Tibial artery (tissue), 4 donors: ENCODE measurements around the gene PTPRN2.

ENCODE experiments used
- DNase-seq, 2 donors: peaks; one replicate each; pipeline ENCODE4 v3.0.0-alpha.2; 2019
- H3K27ac ChIP-seq, 2 donors: fragments of 200-600 bp; sonication (generic) in 1 of 2; 1 replicate in 1 of 2; 2 replicates in 1 of 2; pipeline ENCODE4 v1.5.1; 2018 to 2019; ENCODE audit warnings: mild to moderate bottlenecking in 1 of 2
- H3K27me3 ChIP-seq, 2 donors: fragments of 200-600 bp; sonication (generic) in 1 of 2; one replicate each; pipeline versions ENCODE4 v1.5.1 to v1.6.0; 2016 to 2019
- H3K36me3 ChIP-seq, 3 donors: fragments of 200-600 bp; sonication (generic) in 2 of 3; one replicate each; pipeline ENCODE4 v1.5.1; 2016 to 2019; ENCODE audit warnings: mild to moderate bottlenecking in 2 of 3
- H3K4me1 ChIP-seq, 4 donors: fragments of 200-600 bp; sonication (generic) in 2 of 4; 1 replicate in 3 of 4; 2 replicates in 1 of 4; pipeline ENCODE4 v1.5.1; 2016 to 2019
- H3K4me3 ChIP-seq, 2 donors: fragments of 200-600 bp; sonication (generic) in 1 of 2; 1 replicate in 1 of 2; 2 replicates in 1 of 2; pipeline ENCODE4 v1.5.1; 2018 to 2019; ENCODE audit warnings: mild to moderate bottlenecking in 2 of 2
- H3K9me3 ChIP-seq, 3 donors: fragments of 200-600 bp; sonication (generic) in 1 of 3; one replicate each; pipeline ENCODE4 v1.5.1; 2016 to 2019
- CTCF ChIP-seq, 2 experiments: fragments of 200-600 bp in 1 of 2; fragments of 450-650 bp in 1 of 2; IDR thresholded peaks; one replicate each; pipeline ENCODE4 v1.5.1; 2017 to 2019; ENCODE audit warnings: antibody characterized with exemption in 2 of 2, mild to moderate bottlenecking in 1 of 2, moderate library complexity in 1 of 2
- intact Hi-C: fragments of 100-400 bp; cut with DNase I; formaldehyde crosslinking; loops from one replicate; pipeline ENCODE4 v1.15.0; 2023; ENCODE audit warnings: low total_unique reads

The PTPRN2 gene

GRCh38 chr7:158572000-158572828, 15.4 kb downstream of the PTPRN2 start:
- DNase-seq = no peak
- no peak for TF ChIP-seq CTCF (IDR thresholded peaks at IDR 0.05)
- H3K27ac ChIP-seq = no peak overlapping the region
- H3K36me3 ChIP-seq = no peaks in the 10 kb centered on the region
- intact Hi-C loops = no loop called here
- no peaks in the 10 kb centered on the region for H3K9me3 ChIP-seq
- no peak overlapping the region for H3K4me3 ChIP-seq
- peaks cover 0 to 31% of the 10 kb centered on the region in 2 donors for H3K27me3 ChIP-seq
- no peaks in the 10 kb centered on the region for H3K4me1 ChIP-seq

GRCh38 chr7:158570449-158571170, 17.0 kb downstream of the PTPRN2 start:
- H3K27ac ChIP-seq = no peak overlapping the region
- DNase-seq = no peak
- H3K4me1 ChIP-seq = no peaks in the 10 kb centered on the region
- no peak for TF ChIP-seq CTCF (IDR thresholded peaks at IDR 0.05)
- intact Hi-C loops = no loop called here
- H3K4me3 ChIP-seq = no peak overlapping the region
- H3K27me3 ChIP-seq = peaks cover 0 to 31% of the 10 kb centered on the region in 2 donors
- no peaks in the 10 kb centered on the region for H3K36me3 ChIP-seq
- H3K9me3 ChIP-seq = no peaks in the 10 kb centered on the region

- Histone ChIP-seq H3K36me3 (no peaks in the 10 kb centered on the region), H3K4me1 (no peaks in the 10 kb centered on the region), H3K27ac (no peak overlapping the region), H3K9me3 (no peaks in the 10 kb centered on the region), H3K4me3 (no peak overlapping the region), H3K27me3 (peaks cover 0 to 32% of the 10 kb centered on the region in 2 donors)
- no peak for TF ChIP-seq CTCF (IDR thresholded peaks at IDR 0.05)
- intact Hi-C loops = no loop called here
- DNase-seq = no peak
Measured at GRCh38 chr7:158569858-158570323, 17.7 kb downstream of the PTPRN2 start.

- H3K27ac ChIP-seq = no peak overlapping the region
- intact Hi-C loops = no loop called here
- no peaks in the 10 kb centered on the region for H3K4me1 ChIP-seq
- no peak for TF ChIP-seq CTCF (IDR thresholded peaks at IDR 0.05)
- no peak overlapping the region for H3K4me3 ChIP-seq
- no peak for DNase-seq
- peaks cover 0 to 39% of the 10 kb centered on the region in 2 donors for H3K27me3 ChIP-seq
- no peaks in the 10 kb centered on the region for H3K36me3 ChIP-seq
- H3K9me3 ChIP-seq = no peaks in the 10 kb centered on the region
Measured at GRCh38 chr7:158568974-158569857, 18.4 kb downstream of the PTPRN2 start.

GRCh38 chr7:158567153-158567603, 20.4 kb downstream of the PTPRN2 start:
- H3K9me3 ChIP-seq = no peaks in the 10 kb centered on the region
- intact Hi-C loops = no loop called here
- no peaks in the 10 kb centered on the region for H3K36me3 ChIP-seq
- H3K27ac ChIP-seq = no peak overlapping the region
- no peak for DNase-seq
- TF ChIP-seq CTCF (IDR thresholded peaks at IDR 0.05) = no peak
- H3K4me1 ChIP-seq = no peaks in the 10 kb centered on the region
- H3K27me3 ChIP-seq = peaks cover 0 to 44% of the 10 kb centered on the region in 2 donors
- H3K4me3 ChIP-seq = no peak overlapping the region
